OCI-LY7 (cell line): Measurements from ENCODE around the gene OR6C65. TPM values are rescaled to one million over a fixed set of nuclear protein-coding genes. Genes with fewer than 3 reads are reported as not detected.

Source experiments
- BruUV-seq: library from RNA; stranded (reverse); fragments of 400-500 nt; replicated peaks from 2 replicates; lab custom pipeline; 2021; lab: Mats Ljungman, UMichigan
- CTCF ChIA-PET: fragments of 300-600 bp; sonication (Branson Sonifier 250); formaldehyde crosslinking; loops from one replicate; lab custom pipeline; 2022; ENCODE audit warnings: antibody characterized with exemption; ENCODE audit not compliant: unreplicated experiment; lab: Charles Lee
- POLR2A ChIA-PET: fragments of 300-600 bp; sonication (Branson Sonifier 250); formaldehyde crosslinking; loops from one replicate; lab custom pipeline; 2022; ENCODE audit warnings: antibody characterized with exemption; lab: Charles Lee
- DNase-seq: peaks from one replicate; pipeline ENCODE4 v3.0.0-alpha.2; 2015; ENCODE audit warnings: low spot score
- H2AFZ ChIP-seq: fragments of 200-600 bp; sonication (generic), shearing (Covaris generic); 2 replicates; pipeline ENCODE4 v1.6.1; 2014; ENCODE audit warnings: mild to moderate bottlenecking, antibody characterized with exemption, low read length, moderate library complexity
- H3K27ac ChIP-seq: fragments of 200-600 bp; sonication (generic); 2 replicates; pipeline ENCODE4 v1.5.1; 2014; ENCODE audit warnings: mixed run types, low read depth, mild to moderate bottlenecking, moderate library complexity, low read length, inconsistent platforms; ENCODE audit not compliant: poor library complexity, severe bottlenecking
- H3K36me3 ChIP-seq: fragments of 200-600 bp; sonication (generic); 2 replicates; pipeline ENCODE4 v1.6.1; 2014; ENCODE audit warnings: mild to moderate bottlenecking, antibody characterized with exemption, low read length, moderate library complexity, mixed read lengths; ENCODE audit not compliant: insufficient read depth
- H3K4me1 ChIP-seq: fragments of 200-600 bp; sonication (generic); 2 replicates; pipeline ENCODE4 v1.5.1; 2014; ENCODE audit warnings: mild to moderate bottlenecking, low read length; ENCODE audit not compliant: insufficient read depth, poor library complexity, severe bottlenecking
- H3K4me2 ChIP-seq: fragments of 200-600 bp; sonication (generic); 2 replicates; pipeline ENCODE4 v1.6.1; 2014; ENCODE audit warnings: mild to moderate bottlenecking, low read length
- H3K4me3 ChIP-seq: fragments of 200-600 bp; sonication (generic); 2 replicates; pipeline ENCODE4 v1.5.1; 2014; ENCODE audit warnings: mild to moderate bottlenecking, low read depth, low read length; ENCODE audit not compliant: poor library complexity, severe bottlenecking
- H3K79me2 ChIP-seq: fragments of 200-600 bp; sonication (generic); 2 replicates; pipeline ENCODE4 v1.6.1; 2016; ENCODE audit warnings: low read depth, mild to moderate bottlenecking, low read length, moderate library complexity, mixed read lengths; ENCODE audit not compliant: insufficient read depth
- H3K9me2 ChIP-seq: fragments of 200-600 bp; sonication (generic); 2 replicates; pipeline ENCODE4 v1.6.1; 2016; ENCODE audit warnings: mild to moderate bottlenecking, low read length, mixed read lengths; ENCODE audit not compliant: insufficient read depth
- H3K9me3 ChIP-seq: fragments of 200-600 bp; sonication (generic); 2 replicates; pipeline ENCODE4 v1.6.1; 2014; ENCODE audit warnings: mild to moderate bottlenecking, mixed run types, low read length, mixed read lengths
- H4K20me1 ChIP-seq: fragments of 200-600 bp; sonication (generic); 2 replicates; pipeline ENCODE4 v1.6.1; 2014; ENCODE audit warnings: mild to moderate bottlenecking, antibody characterized with exemption, low read length, moderate library complexity, mixed read lengths; ENCODE audit not compliant: insufficient read depth
- EZH2phosphoT487 ChIP-seq: fragments of 200-600 bp; sonication (generic); IDR thresholded peaks from 2 replicates; pipeline ENCODE4 v1.6.1; 2018; ENCODE audit warnings: low read depth, borderline replicate concordance, mild to moderate bottlenecking, mixed run types, antibody characterized with exemption, low read length, moderate library complexity, mixed read lengths
- intact Hi-C: fragments of 100-400 bp; cut with micrococcal nuclease; formaldehyde crosslinking; loops from one replicate; pipeline ENCODE4 v1.10.0; 2022; ENCODE audit not compliant: unreplicated experiment
- total RNA-seq, 2 experiments: library from RNA; depleted of rRNA in 1 of 2; stranded (reverse); fragments of >200 nt in 1 of 2; shearing (Covaris generic) in 1 of 2; gene quantifications; 2 replicates each; pipeline ENCODE4 v1.2.3, GENCODE V29; 2014 to 2022
- TF ChIP-seq, protein P1 (sequence below): fragments of 200-600 bp; sonication (generic); conservative IDR thresholded peaks from 2 replicates; pipeline ENCODE4 v1.5.1; 2014; ENCODE audit warnings: mild to moderate bottlenecking, antibody characterized with exemption, low read length, moderate library complexity, mixed read lengths

OR6C65 gene
- total RNA-seq, 2 experiments from 2014 or later = not detected

DNA sequence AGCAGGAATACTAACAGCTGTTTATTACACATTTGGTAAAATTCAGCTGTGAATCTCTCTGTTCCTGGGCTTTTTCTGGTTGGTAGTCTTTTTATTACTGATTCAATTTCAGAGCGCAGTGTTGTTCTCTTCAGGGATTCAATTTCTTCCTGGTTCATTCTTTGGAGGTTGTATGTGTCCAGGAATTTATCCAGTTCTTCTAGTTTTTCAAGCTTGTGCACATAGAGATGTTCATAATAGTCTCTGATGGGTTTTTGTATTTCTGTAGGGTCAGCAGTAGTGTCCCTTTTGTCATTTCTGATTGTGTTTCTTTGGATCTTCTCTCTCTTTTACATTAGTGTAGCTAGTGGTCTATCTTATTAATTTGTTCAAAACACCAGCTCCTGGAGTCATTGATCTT is 16.6 kb downstream of the OR6C65 start:
- ChIA-PET POLR2A (no interaction called here), CTCF (no interaction called here)
- no peaks in the 10 kb centered on the region for H3K9me3 ChIP-seq
- no peak overlapping the region for H3K4me3 ChIP-seq
- intact Hi-C loops = no loop called here
- H3K27ac ChIP-seq = no peak overlapping the region
- H3K36me3 ChIP-seq = no peaks in the 10 kb centered on the region
- H4K20me1 ChIP-seq = no peaks in the 10 kb centered on the region
- TF ChIP-seq, protein P1, sequence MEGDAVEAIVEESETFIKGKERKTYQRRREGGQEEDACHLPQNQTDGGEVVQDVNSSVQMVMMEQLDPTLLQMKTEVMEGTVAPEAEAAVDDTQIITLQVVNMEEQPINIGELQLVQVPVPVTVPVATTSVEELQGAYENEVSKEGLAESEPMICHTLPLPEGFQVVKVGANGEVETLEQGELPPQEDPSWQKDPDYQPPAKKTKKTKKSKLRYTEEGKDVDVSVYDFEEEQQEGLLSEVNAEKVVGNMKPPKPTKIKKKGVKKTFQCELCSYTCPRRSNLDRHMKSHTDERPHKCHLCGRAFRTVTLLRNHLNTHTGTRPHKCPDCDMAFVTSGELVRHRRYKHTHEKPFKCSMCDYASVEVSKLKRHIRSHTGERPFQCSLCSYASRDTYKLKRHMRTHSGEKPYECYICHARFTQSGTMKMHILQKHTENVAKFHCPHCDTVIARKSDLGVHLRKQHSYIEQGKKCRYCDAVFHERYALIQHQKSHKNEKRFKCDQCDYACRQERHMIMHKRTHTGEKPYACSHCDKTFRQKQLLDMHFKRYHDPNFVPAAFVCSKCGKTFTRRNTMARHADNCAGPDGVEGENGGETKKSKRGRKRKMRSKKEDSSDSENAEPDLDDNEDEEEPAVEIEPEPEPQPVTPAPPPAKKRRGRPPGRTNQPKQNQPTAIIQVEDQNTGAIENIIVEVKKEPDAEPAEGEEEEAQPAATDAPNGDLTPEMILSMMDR = no peak
- no peak for TF ChIP-seq EZH2phosphoT487
- no peak for DNase-seq
- no peaks in the 10 kb centered on the region for H3K79me2 ChIP-seq
- H3K4me1 ChIP-seq = no peaks in the 10 kb centered on the region
- no peak overlapping the region for H3K4me2 ChIP-seq
- H2AFZ ChIP-seq = no peak overlapping the region
- H3K9me2 ChIP-seq = no peaks in the 10 kb centered on the region
- BruUV-seq = no TSS peak

DNA sequence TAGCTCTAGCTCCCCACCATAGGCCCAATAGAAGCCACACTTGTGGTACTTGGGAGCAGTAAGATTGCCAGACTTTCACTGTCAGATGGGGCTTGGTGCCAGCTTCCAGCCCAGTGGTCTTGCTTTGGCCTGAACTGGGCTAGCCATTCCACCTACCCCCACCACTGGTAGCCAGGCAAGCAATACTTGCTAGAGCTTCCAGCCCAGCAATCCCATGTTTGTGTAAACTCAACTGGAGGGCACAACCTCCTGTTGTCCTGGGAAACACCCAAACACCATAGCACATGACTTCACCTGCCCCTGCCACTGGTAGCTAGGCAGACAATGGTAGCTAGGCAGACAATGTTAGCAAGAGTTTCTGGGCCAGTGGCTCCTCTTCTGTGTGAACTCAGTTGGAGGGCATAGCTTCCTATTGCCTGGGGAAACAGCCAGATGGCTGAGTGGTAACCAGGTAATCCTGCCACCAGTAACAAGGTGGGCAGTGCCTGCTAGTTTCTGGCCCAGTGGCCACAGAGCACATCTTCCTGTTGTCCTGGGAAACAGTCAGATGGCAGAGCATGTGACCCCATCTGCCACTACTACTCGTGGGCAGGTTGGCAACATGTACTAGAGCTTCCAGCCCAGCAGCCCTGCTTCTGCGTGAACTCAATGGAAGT is 20.1 kb downstream of the OR6C65 start:
- Histone ChIP-seq H4K20me1 (no peaks in the 10 kb centered on the region), H2AFZ (no peak overlapping the region), H3K4me2 (no peak overlapping the region), H3K79me2 (no peaks in the 10 kb centered on the region), H3K36me3 (no peaks in the 10 kb centered on the region), H3K9me2 (no peaks in the 10 kb centered on the region), H3K27ac (no peak overlapping the region), H3K4me1 (no peaks in the 10 kb centered on the region), H3K9me3 (no peaks in the 10 kb centered on the region), H3K4me3 (no peak overlapping the region)
- intact Hi-C loops = no loop called here
- BruUV-seq = no TSS peak
- ChIA-PET POLR2A (interaction anchor here (1.0 kb wide), 1 partner anchor 27 kb away, joined by 4 read pairs; no protein-coding TSS in a partner anchor), CTCF (no interaction called here)
- DNase-seq = no peak
- TF ChIP-seq EZH2phosphoT487 = no peak
- TF ChIP-seq, protein P1 = no peak

DNA sequence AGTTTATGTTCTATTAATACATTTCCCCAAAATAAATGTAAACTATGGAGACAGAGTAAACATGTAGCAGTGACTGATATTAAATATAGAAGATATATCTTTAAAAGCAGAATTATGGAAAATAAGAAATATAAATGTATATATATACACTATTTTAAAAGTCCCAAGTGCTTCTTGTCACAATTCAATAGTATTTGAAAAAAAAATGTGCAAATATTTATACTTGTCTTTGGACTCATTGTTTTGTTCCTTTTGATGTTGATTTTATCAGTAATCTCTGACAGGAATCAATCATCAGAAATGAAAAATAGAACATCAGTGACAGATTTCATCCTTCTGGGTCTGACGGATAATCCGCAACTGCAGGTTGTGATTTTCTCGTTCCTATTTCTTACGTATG is 25.6 kb downstream of the OR6C65 start, which contains the start of gene OR6C76:
OR6C76 (plus strand) TSS at position 301 of the 400 bp plus-strand sequence; CDS start at position 301, 0 bp downstream.
- no peak for DNase-seq
- Histone ChIP-seq H3K9me3 (no peaks in the 10 kb centered on the region), H4K20me1 (no peaks in the 10 kb centered on the region), H3K79me2 (no peaks in the 10 kb centered on the region), H3K9me2 (no peaks in the 10 kb centered on the region), H3K36me3 (no peaks in the 10 kb centered on the region), H3K27ac (no peak within 1 kb of the TSS), H3K4me2 (no peak within 1 kb of the TSS), H2AFZ (no peak within 1 kb of the TSS), H3K4me1 (no peaks in the 10 kb centered on the region), H3K4me3 (no peak within 1 kb of the TSS)
- TF ChIP-seq, protein P1 = no peak
- no peak for TF ChIP-seq EZH2phosphoT487
- no TSS peak for BruUV-seq
- intact Hi-C loops = no loop called here
- CTCF ChIA-PET = no interaction called here
- POLR2A ChIA-PET = interaction anchor here (0.9 kb wide), 1 partner anchor 104 kb away, joined by 3 read pairs; no protein-coding TSS in a partner anchor
